Head of caudate nucleus (tissue), 42 donors: Measurements from ENCODE around the gene ZBED4.

Experiments
- DNase-seq, 42 donors: peaks; one replicate each; pipeline versions ENCODE4 v3.0.0 to v3.0.0-alpha.2; 2020 to 2021; ENCODE audit warnings: mixed read lengths in 7 of 42
- intact Hi-C: fragments of 100-400 bp; cut with DNase I; formaldehyde crosslinking; loops from one replicate; pipeline ENCODE4 v1.15.0; 2022

Gene ZBED4

GRCh38 chr22:49887702-49888101, 34.1 kb downstream of the ZBED4 start:
- intact Hi-C loops, result no loop called here
- DNase-seq, result no peak

DNA sequence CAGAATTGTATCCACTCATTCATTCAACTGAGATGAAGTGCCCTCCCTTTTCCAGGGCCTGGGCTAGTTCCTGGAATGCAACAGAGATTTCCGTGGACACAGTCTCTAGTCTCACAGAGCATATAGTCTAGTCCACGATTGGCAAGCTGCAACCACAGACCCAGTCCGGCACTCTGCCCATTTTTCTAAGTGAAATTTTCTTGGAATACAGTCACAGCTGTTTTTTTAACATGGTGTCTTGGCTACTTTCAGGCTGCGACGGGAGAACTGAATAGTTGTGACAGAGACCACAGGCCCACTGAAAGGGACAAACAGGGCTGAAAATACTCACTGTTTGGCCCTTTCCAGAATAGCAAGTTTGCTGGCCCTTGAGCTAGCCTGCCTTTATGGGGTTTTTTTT, 35.4 kb downstream of the ZBED4 start:
- intact Hi-C loops, result no loop called here
- DNase-seq, result peak in 16 of 42 donors; percentile 6 to 66 (median 35)

DNA sequence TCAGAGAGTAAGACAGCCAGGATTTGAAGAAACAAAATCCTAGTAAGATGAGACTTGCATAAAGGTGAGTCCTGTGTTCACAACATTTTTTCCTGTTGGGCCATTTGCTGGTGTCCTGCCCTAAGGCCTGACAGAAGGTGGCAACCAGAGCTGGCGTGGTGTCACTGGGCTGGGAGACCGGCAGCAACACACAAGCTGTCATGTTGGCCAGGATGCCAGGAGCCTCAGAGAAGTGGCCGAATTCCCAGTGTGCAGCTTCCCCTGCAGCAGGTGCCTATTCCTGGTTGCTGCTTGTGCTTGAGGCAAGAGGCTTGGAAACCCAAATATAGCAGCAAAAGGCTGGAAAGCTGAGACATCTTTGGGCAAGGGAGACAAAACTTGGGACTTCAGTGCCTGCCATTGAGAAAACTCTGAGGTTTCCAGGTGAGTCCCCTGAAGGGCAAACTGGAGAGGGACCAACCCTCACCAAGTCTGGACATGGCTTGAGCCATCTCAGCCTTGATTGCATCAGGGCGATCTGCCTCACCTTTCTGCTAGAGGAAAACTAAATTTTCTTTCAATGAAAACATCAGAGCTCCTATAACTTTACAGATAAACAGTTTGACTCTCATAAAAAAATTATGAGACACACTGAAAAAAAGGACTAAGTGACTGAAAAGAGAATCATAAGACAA, 38.7 kb downstream of the ZBED4 start:
- intact Hi-C loops, result no loop called here
- DNase-seq, result peak in 4 of 42 donors; percentile 9 to 43 (median 30)

DNA sequence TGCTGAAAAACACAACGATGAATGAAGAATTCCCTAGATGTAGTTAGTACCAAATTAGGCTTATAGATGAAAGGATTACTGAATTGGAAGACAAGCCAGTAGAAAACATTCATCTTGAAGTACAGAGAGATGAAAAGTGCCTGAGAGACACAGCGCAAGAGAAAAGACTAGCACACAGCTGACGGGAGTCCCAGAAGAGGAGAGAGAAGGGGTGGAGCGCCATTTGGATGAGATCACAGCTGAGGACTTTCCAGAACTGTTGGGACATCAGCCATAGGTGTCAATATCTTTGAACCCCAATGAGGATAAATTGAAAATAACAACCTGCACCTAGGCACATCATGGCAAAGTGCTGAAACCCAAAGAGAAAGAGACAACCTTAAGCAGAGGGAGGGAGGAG, 39.4 kb downstream of the ZBED4 start:
- DNase-seq, result no peak
- intact Hi-C loops, result no loop called here

DNA sequence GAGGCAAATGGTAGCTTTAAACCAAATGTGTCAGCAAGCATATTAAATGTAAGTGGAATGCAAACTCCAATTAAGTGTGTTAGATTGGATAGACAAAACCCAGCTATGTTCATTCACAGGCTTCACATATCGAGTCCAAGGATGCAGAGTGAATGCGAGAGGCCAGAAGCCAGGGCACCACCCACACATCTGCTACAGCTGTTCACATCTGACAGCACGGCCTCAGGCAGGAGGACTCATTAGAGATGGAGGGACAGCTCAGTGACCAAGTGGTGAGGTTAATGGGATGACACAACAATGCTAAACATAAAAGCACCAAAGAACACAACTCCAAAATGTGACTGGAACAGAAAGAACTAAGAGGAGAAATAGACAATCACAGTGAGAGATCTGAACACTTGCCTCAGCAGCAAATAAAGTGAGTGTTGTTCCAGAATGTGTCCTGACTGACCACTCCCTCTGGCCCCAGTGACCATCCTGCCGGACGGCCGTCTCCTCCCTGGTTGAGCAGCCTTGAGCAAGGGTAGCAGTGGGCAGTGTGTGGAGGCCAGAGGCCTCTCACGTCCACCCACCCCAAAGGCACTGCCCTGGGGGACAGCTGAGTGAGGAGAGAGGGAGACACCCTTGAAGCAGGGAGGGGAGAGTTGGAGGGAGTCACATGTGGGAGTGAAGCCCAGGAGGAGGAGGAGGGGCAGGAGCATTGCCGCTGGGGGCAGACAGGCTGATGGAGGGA, 40.8 kb downstream of the ZBED4 start:
- DNase-seq, result peak in 4 of 42 donors; percentile 0 to 25 (median 14)
- intact Hi-C loops, result no loop called here

DNA sequence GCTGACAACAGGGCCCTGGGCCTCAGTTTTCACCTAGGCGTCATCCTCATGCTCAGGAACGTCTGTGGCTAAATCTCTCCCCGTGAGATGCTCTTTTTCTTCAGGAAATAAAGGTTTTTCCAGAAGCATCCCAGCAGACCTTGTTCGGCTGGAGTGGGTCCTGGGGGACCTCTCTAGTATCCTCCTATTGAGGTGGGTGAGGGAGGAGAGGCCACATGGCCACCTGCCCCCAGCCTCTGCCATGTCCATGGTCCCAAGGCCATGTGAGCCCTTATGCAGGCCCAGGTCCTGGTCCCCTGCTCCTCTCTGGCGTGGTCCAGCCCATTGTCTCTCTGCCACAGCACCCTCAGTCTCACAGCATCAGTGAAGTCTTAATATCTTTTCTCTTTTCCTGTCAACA, 42.6 kb downstream of the ZBED4 start:
- intact Hi-C loops, result no loop called here
- peak in 2 of 42 donors; percentile 2 to 28 for DNase-seq

DNA sequence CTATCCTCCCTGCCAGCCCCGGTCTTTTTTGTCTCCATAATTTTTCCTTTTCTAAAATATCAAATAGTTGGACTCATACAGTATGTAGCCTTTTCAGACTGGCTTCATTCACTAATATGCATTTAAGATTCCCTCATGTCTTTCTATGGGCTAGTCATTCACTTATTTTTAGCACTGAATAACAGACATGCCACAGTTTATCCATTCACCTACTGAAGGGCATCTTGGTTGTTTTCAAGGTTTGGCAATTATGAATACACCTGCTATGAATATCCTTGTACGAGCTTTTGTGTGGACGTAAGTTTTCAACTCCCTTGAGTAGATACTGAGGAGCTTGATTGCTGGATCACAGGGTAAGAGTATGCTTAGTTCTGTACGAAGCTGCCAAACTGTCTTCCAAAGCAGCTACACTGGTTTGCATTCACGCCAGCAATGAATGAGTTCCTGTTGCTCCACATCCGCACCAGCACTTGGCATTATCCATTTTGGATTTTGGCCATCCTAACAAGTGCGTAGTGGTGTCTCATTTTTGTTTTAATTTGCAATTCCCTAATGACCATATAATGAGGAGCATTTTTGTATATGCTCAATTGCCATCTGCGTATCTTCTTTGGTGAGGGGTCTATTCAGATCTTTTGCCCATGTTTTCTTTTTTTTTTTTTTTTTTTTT, 43.5 kb downstream of the ZBED4 start:
- intact Hi-C loops, result no loop called here
- DNase-seq, result peak in 1 of 42 donors; percentile 8

- DNase-seq, result peak in 1 of 42 donors; percentile 1
- intact Hi-C loops, result no loop called here
Observed at GRCh38 chr22:49899530-49899929, 45.9 kb downstream of the ZBED4 start.

- DNase-seq, result peak in 2 of 42 donors; percentile 3 to 19
Observed at GRCh38 chr22:49900441-49901230, 47.0 kb downstream of the ZBED4 start.

GRCh38 chr22:49901457-49901856, 47.8 kb downstream of the ZBED4 start:
- no peak for DNase-seq
- intact Hi-C loops, result no loop called here

More at GRCh38 chr22:49900441-49901230, 47.0 kb downstream of the ZBED4 start:
- intact Hi-C loops, result no loop called here

DNA sequence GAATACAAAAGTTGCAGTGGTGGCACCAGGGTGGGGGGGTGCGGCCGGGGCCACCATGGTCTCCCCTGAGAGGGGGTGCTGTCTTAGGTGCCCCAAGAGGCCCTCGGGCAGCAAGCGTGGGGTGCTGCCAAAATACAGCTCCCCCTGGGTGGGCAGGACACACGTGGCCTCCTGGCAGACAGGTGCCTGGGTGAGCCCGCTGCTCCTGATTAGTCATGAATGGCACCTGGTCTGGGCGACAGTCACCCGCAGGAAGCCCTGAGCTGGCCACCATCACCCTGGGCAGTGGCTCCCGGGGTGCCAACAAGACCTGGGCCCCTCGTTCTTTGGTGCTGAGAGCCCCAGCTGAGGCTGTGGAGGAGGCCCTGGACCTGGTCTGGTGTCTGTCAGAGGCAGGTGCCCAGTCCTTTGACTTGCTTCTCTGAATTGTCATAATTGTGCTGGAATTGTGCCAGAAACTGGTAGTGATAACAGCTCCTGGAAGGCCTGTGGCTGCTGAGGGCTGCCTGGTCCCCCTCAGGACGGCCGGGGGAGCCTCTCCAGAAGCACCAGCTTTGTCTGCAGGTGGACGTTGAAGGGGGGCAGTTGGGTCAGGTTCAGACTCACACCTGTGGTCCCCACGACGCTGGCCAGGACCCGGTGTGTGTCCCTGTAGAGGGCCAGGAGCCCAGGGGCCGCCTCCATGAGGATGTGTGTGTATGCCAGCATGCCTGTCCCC, 49.8 kb downstream of the ZBED4 start:
- intact Hi-C loops, result no loop called here
- peak in 1 of 42 donors; percentile 10 for DNase-seq

- intact Hi-C loops, result no loop called here
- no peak for DNase-seq
Observed at GRCh38 chr22:49904040-49904369, 50.4 kb downstream of the ZBED4 start.

GRCh38 chr22:49905465-49905864, 51.8 kb downstream of the ZBED4 start:
- no peak for DNase-seq
- intact Hi-C loops, result loop anchor here (5.0 kb wide), 1 partner anchor 38 kb away; no protein-coding TSS in a partner anchor

- DNase-seq, result no peak
- intact Hi-C loops, result loop anchor here (5.0 kb wide), 1 partner anchor 39 kb away; no protein-coding TSS in a partner anchor
Observed at GRCh38 chr22:49906071-49906798, 52.6 kb downstream of the ZBED4 start.

DNA sequence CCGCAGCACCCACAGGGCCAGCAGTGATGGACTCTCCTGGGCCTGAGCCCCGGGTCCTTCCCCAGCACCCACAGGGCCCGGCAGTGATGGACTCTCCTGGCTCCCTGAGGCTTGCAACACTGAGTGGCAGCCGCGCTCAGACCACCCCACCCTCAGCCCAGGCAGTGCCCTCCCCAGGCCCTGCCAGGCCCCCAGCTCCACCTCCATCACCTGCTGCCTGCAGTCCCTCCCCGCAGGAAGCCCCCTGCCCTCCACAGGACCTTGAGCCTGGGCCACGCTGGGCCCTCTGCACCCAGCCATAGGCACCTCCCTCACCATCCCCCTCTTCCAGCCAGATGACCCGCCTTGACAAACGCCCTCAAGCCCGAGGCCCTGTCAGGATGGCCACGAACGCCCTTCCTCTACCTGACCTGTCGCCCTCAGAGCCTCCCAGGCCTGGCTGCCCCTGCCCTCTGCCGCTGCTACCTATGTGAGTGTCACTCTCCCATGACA, 53.2 kb downstream of the ZBED4 start:
- intact Hi-C loops, result loop anchor here (5.0 kb wide), 1 partner anchor 40 kb away; no protein-coding TSS in a partner anchor
- DNase-seq, result no peak

- intact Hi-C loops, result loop anchor here (5.0 kb wide), 1 partner anchor 41 kb away; no protein-coding TSS in a partner anchor
- no peak for DNase-seq
Observed at GRCh38 chr22:49907807-49908206, 54.2 kb downstream of the ZBED4 start.

- no peak for DNase-seq
- intact Hi-C loops, result loop anchor here (5.0 kb wide), 1 partner anchor 42 kb away; no protein-coding TSS in a partner anchor
Observed at GRCh38 chr22:49909476-49910205, 56.0 kb downstream of the ZBED4 start.
